Loucy (cell line): ENCODE measurements around the gene SCD.

Source experiments
- EZH2phosphoT487 ChIP-seq: fragments of 200-600 bp; IDR thresholded peaks from 2 replicates; pipeline ENCODE4 v1.6.1; 2018; ENCODE audit warnings: antibody characterized with exemption, mild to moderate bottlenecking, moderate library complexity, borderline replicate concordance
- TF ChIP-seq, protein P1 (sequence below): fragments of 200-600 bp; sonication (generic); conservative IDR thresholded peaks from 2 replicates; pipeline ENCODE4 v1.5.1; 2014; ENCODE audit warnings: mild to moderate bottlenecking, antibody characterized with exemption, low read length

DNA sequence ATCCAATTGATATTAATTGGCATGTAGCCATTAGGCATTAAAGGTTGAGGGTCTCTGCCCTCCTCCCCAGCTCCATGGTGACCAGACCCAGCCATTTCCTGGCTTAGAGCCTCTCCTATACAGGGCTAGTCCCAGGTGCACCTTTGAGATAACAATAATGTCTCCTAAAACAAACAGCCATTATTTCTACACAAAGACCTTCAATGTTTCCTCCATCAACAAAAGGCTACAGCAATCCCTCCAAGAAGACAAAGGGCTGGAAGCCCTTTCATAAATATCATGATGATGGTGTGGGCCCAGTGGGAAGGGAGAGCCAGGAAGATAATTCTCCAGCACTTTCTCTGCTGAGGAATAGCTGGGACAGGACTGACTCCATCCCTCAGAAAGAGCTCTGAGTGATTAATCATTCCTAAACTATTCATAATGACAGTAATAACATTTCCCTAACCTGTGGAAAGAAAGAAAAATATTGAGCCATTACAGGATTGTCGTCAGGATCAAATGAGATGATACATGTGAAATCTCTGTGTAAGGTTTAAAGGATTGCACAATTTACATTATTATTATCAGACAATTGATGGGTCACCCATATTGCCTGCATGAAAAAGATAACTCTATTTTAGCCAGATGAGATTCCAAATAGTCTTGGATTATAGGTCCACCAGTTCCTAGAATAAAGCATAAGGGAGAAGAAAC, 27.2 kb upstream of the SCD start:
- TF ChIP-seq, protein P1, sequence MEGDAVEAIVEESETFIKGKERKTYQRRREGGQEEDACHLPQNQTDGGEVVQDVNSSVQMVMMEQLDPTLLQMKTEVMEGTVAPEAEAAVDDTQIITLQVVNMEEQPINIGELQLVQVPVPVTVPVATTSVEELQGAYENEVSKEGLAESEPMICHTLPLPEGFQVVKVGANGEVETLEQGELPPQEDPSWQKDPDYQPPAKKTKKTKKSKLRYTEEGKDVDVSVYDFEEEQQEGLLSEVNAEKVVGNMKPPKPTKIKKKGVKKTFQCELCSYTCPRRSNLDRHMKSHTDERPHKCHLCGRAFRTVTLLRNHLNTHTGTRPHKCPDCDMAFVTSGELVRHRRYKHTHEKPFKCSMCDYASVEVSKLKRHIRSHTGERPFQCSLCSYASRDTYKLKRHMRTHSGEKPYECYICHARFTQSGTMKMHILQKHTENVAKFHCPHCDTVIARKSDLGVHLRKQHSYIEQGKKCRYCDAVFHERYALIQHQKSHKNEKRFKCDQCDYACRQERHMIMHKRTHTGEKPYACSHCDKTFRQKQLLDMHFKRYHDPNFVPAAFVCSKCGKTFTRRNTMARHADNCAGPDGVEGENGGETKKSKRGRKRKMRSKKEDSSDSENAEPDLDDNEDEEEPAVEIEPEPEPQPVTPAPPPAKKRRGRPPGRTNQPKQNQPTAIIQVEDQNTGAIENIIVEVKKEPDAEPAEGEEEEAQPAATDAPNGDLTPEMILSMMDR, result no peak
- TF ChIP-seq EZH2phosphoT487, result no peak
